ENCODE data around the gene MTCL1.

Gene MTCL1

GRCh38 chr18:8702668-8703067, 2.7 kb upstream of the MTCL1 start:
- Histone ChIP-seq H3K79me2 (ENCODE audit: insufficient read depth, low read length) (no peaks in the 10 kb centered on the region), H4K20me1 (ENCODE audit: insufficient read depth, low read length) (no peaks in the 10 kb centered on the region), H3K4me1 (ENCODE audit: insufficient read depth, low read length) (peaks cover 22% of the 10 kb centered on the region), H3K27me3 (ENCODE audit: insufficient read depth, low read length, poor library complexity) (peaks cover 6% of the 10 kb centered on the region), H3K36me3 (ENCODE audit: insufficient read depth, low read length) (no peaks in the 10 kb centered on the region), H2AFZ (ENCODE audit: low read depth, low read length) (no peak overlapping the region), H3K4me2 (ENCODE audit: insufficient read depth, low read length) (no peak overlapping the region), H3K9me3 (ENCODE audit: insufficient read depth, low read length, severe bottlenecking) (no peaks in the 10 kb centered on the region), H3K4me3 (ENCODE audit: low read depth in 1 of 2, low read length in 2 of 2) (no peak overlapping the region), H3K9ac (ENCODE audit: low read depth, low read length) (no peak overlapping the region), H3K27ac (ENCODE audit: low read length) (no peak overlapping the region)
- TF ChIP-seq CTCF (IDR thresholded peaks at IDR 0.05; ENCODE audit: borderline replicate concordance, extremely low read depth, low read length, poor library complexity, severe bottlenecking), result no peak
- TF ChIP-seq EZH2 (IDR thresholded peaks at IDR 0.05; ENCODE audit: borderline replicate concordance, low read depth, low read length, severe bottlenecking), result no peak
- ATAC-seq (ENCODE audit: insufficient read depth, low read depth) (no peak), DNase-seq (no peak)

DNA sequence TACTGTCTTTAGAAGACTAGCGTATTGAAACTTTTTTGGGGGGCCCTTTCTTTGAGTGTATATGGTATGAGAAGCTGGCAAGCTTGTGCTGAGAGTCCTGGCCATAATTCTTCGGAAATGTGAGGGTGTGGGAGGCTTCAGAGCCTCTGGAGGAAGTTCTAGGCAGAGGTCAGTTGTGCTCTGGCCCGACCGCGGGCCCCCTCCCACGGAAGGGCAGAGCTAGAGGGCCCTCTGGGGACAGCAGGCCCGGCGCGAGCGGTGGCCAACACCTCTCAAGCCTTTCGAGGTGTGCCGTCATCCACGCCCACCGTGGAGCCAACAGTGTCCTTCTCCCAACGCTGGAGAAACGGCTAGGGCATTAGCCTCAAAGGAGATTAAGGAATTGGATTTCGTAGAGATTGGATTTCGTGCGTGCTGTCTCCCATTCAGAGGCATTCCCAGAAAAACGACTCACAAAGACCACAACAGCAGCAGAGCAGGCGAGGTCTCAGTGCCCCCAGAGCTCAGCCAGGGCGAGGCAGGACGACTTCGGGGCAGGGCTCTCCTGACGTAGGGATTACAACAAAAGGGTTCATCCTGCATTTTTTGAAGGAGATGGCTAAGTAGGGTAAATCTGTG, 2.2 kb upstream of the MTCL1 start:
- H3K79me2 ChIP-seq (ENCODE audit: insufficient read depth, low read length), result no peaks in the 10 kb centered on the region
- DNase-seq (no peak), ATAC-seq (ENCODE audit: insufficient read depth, low read depth) (no peak)
- H3K9ac ChIP-seq (ENCODE audit: low read depth, low read length), result no peak overlapping the region
- H3K27me3 ChIP-seq (ENCODE audit: insufficient read depth, low read length, poor library complexity), result peaks cover 6% of the 10 kb centered on the region
- TF ChIP-seq CTCF (IDR thresholded peaks at IDR 0.05; ENCODE audit: borderline replicate concordance, extremely low read depth, low read length, poor library complexity, severe bottlenecking) (no peak), EZH2 (IDR thresholded peaks at IDR 0.05; ENCODE audit: borderline replicate concordance, low read depth, low read length, severe bottlenecking) (no peak)
- H2AFZ ChIP-seq (ENCODE audit: low read depth, low read length), result no peak overlapping the region
- H3K27ac ChIP-seq (ENCODE audit: low read length), result no peak overlapping the region
- H3K9me3 ChIP-seq (ENCODE audit: insufficient read depth, low read length, severe bottlenecking), result no peaks in the 10 kb centered on the region
- peaks cover 22% of the 10 kb centered on the region for H3K4me1 ChIP-seq (ENCODE audit: insufficient read depth, low read length)
- H4K20me1 ChIP-seq (ENCODE audit: insufficient read depth, low read length), result no peaks in the 10 kb centered on the region
- no peaks in the 10 kb centered on the region for H3K36me3 ChIP-seq (ENCODE audit: insufficient read depth, low read length)
- H3K4me2 ChIP-seq (ENCODE audit: insufficient read depth, low read length), result no peak overlapping the region
- H3K4me3 ChIP-seq (ENCODE audit: low read depth in 1 of 2, low read length in 2 of 2), result no peak overlapping the region

- Histone ChIP-seq H3K9ac (ENCODE audit: low read depth, low read length) (peak overlapping the region; percentile 66; the same call in 1 of the 2 replicates), H3K27me3 (ENCODE audit: insufficient read depth, low read length, poor library complexity) (peaks cover 6% of the 10 kb centered on the region), H3K27ac (ENCODE audit: low read length) (no peak overlapping the region), H3K4me2 (ENCODE audit: insufficient read depth, low read length) (peak overlapping the region; percentile 98), H4K20me1 (ENCODE audit: insufficient read depth, low read length) (no peaks in the 10 kb centered on the region), H3K9me3 (ENCODE audit: insufficient read depth, low read length, severe bottlenecking) (no peaks in the 10 kb centered on the region), H3K36me3 (ENCODE audit: insufficient read depth, low read length) (no peaks in the 10 kb centered on the region), H2AFZ (ENCODE audit: low read depth, low read length) (peak overlapping the region; percentile 90), H3K4me3 (ENCODE audit: low read depth in 1 of 2, low read length in 2 of 2) (peak overlapping the region in 1 of 2 experiments; percentile 72; a peak in 2 of 4 replicates), H3K79me2 (ENCODE audit: insufficient read depth, low read length) (no peaks in the 10 kb centered on the region), H3K4me1 (ENCODE audit: insufficient read depth, low read length) (peaks cover 22% of the 10 kb centered on the region)
- no peak for DNase-seq
- TF ChIP-seq EZH2 (IDR thresholded peaks at IDR 0.05; ENCODE audit: borderline replicate concordance, low read depth, low read length, severe bottlenecking), result no peak
- TF ChIP-seq CTCF (IDR thresholded peaks at IDR 0.05; ENCODE audit: borderline replicate concordance, extremely low read depth, low read length, poor library complexity, severe bottlenecking), result no peak
- ATAC-seq (ENCODE audit: insufficient read depth, low read depth), result no peak
These were observed 1.5 kb upstream of the MTCL1 start for GRCh38 chr18:8703781-8704301.
